ENCODE results near the gene RSPO3. TPM values are rescaled to one million over a fixed set of nuclear protein-coding genes. Genes with fewer than 3 reads are reported as not detected.

The RSPO3 gene
- total and polyA plus RNA-seq, 2 of the 13 experiments (the other 11 are each of a cell fraction or from before 2014, with no cell fraction given), result not detected

DNA sequence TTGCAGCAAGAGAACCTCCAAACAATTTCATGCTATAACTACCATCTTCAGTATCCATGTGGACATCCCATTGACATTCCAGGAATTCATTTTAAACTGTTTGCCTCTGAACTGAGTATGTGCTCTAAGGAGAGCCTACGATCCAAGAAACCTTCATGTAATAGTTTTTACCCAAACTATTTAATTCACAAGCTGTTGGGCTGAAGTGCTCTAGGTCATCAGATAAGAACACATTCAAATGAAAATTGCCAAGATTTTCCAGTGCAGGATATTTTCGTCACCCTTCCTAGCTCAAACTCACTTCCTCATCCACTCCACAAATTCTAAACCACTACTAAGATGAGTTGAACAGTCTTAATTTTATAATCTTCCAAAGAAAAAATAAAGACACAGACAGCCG lies 12.8 kb downstream of the RSPO3 start (continued):
- TF ChIP-seq SP4 (CRISPR knock-in tag; IDR thresholded peaks at IDR 0.05), result no peak
- no peak for TF ChIP-seq RFXAP (CRISPR knock-in tag; IDR thresholded peaks at IDR 0.05; ENCODE audit: borderline replicate concordance)
- TF ChIP-seq ZNF431 (CRISPR knock-in tag; IDR thresholded peaks at IDR 0.05; ENCODE audit: borderline replicate concordance, low read depth), result no peak

DNA sequence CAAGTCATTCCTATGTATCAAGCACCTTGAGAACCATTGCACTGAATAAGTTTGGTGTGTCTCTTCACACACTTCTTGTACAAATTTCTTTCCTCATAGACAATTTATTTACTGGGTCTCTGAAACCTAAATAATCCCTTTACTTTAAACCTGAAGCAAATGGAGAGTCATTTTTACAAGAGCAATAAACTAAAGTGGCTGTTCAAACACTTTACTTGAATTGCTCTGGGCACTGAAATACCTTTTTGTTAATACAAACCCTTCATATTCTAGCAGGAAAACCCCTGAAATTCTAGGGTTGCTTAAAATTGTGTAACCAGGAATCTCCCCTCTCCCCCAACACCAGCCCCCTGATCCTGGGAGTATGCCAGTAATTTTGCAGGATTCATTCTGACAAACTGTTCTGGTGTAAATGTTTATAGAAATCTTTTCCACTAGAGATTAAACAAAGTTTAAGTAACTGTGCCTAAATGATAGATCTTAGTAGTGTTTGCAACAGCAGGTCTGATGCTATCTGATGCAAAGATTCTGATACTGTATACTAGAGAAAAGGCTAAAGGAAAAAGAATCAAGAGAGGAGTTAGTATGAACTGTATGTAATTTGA lies 13.4 kb downstream of the RSPO3 start:
- BruUV-seq (replicated peaks), result no TSS peak
- FAIRE-seq (no peak), DNase-seq (ENCODE audit: low spot score) (no peak), ATAC-seq (no peak)
- ChIA-PET CTCF (ENCODE audit: low intra/inter-chr PET ratio, low total read pairs) (no interaction called here), POLR2A (no interaction called here)
- Histone ChIP-seq H3K4me2 (ENCODE audit: low read depth, low read length) (no peak overlapping the region), H3K9ac (ENCODE audit: insufficient read depth, low read depth, low read length) (no peak overlapping the region), H3K4me3 (replicated peaks in 1 of 3; ENCODE audit: insufficient read depth in 1 of 3, low read depth in 2 of 3, low read length in 3 of 3) (no peak overlapping the region), H4K20me1 (ENCODE audit: insufficient read depth, low read length) (no peaks in the 10 kb centered on the region), H3K36me3 (replicated peaks in 1 of 2; ENCODE audit: control insufficient read depth in 1 of 2, insufficient read depth in 2 of 2, low read length in 2 of 2) (no peaks in the 10 kb centered on the region), H3K4me1 (ENCODE audit: insufficient read depth, low read length) (no peaks in the 10 kb centered on the region), H3K9me3 (ENCODE audit: low read length) (no peaks in the 10 kb centered on the region), H2AFZ (ENCODE audit: low read length) (no peak overlapping the region), H3K79me2 (ENCODE audit: insufficient read depth, low read length) (no peaks in the 10 kb centered on the region), H3K27ac (ENCODE audit: extremely low read length, insufficient read depth, low read length) (no peak overlapping the region), H3K27me3 (ENCODE audit: control insufficient read depth in 1 of 2, insufficient read depth in 2 of 2, low read length in 2 of 2) (no peaks in the 10 kb centered on the region)
- in situ Hi-C loops (cut with HindIII; ENCODE audit: extremely low pct_ligation_motif_present, low pct_unique_long_range_greater_than_20kb) (no loop called here), intact Hi-C loops (cut with micrococcal nuclease; ENCODE audit: unreplicated experiment) (no loop called here)
- TF ChIP-seq, protein P1, sequence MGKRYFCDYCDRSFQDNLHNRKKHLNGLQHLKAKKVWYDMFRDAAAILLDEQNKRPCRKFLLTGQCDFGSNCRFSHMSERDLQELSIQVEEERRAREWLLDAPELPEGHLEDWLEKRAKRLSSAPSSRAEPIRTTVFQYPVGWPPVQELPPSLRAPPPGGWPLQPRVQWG (CRISPR knock-in tag; IDR thresholded peaks at IDR 0.05; ENCODE audit: borderline replicate concordance, low read depth), result no peak
- TF ChIP-seq XBP1 (CRISPR knock-in tag; IDR thresholded peaks at IDR 0.05) (no peak), U2AF2 (IDR thresholded peaks at IDR 0.05; ENCODE audit: low read depth, low read length) (no peak), PHB2 (IDR thresholded peaks at IDR 0.05; ENCODE audit: partially characterized antibody) (no peak), MED1 (CRISPR knock-in tag; IDR thresholded peaks at IDR 0.05) (no peak), ZNF232 (CRISPR knock-in tag; IDR thresholded peaks at IDR 0.05; ENCODE audit: borderline replicate concordance) (no peak), ZSCAN9 (CRISPR knock-in tag; IDR thresholded peaks at IDR 0.05; ENCODE audit: borderline replicate concordance) (no peak), ZNF350 (CRISPR knock-in tag; IDR thresholded peaks at IDR 0.05; ENCODE audit: borderline replicate concordance, low read depth) (no peak), SPEN (CRISPR knock-in tag; IDR thresholded peaks at IDR 0.05; ENCODE audit: low read depth) (no peak), KLF9 (CRISPR knock-in tag; IDR thresholded peaks at IDR 0.05; ENCODE audit: low read depth) (no peak)
- TF ChIP-seq, protein P2, sequence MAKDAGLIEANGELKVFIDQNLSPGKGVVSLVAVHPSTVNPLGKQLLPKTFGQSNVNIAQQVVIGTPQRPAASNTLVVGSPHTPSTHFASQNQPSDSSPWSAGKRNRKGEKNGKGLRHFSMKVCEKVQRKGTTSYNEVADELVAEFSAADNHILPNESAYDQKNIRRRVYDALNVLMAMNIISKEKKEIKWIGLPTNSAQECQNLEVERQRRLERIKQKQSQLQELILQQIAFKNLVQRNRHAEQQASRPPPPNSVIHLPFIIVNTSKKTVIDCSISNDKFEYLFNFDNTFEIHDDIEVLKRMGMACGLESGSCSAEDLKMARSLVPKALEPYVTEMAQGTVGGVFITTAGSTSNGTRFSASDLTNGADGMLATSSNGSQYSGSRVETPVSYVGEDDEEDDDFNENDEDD (CRISPR knock-in tag; IDR thresholded peaks at IDR 0.05; ENCODE audit: borderline replicate concordance), result no peak

Measured in HepG2 (cell line).